ENCODE measurements around the gene ASXL2.

Gene ASXL2

DNA sequence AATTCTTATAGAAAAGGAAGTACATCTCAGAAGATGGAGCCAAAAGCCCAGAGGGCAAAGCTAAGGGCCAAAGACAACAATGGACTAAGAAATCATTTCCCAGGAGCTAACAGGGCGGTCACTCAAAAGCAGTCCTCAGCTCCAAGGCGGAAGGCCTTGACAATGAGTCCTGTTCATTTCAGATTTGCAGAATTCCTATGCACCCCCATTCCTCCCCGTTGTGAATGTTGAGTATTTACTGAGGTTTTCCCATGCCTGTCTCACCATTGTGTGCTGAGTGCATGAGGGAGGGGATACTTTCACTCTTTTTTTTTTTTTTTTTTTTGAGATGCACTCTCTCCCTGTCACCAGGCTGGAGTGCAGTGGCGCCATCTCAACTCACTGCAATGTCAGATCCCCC is 186.1 kb downstream of the ASXL2 start:
- TF ChIP-seq SPI1 (IDR thresholded peaks at IDR 0.05; ENCODE audit: borderline replicate concordance, low read depth), result no peak
- TF ChIP-seq, protein P1, sequence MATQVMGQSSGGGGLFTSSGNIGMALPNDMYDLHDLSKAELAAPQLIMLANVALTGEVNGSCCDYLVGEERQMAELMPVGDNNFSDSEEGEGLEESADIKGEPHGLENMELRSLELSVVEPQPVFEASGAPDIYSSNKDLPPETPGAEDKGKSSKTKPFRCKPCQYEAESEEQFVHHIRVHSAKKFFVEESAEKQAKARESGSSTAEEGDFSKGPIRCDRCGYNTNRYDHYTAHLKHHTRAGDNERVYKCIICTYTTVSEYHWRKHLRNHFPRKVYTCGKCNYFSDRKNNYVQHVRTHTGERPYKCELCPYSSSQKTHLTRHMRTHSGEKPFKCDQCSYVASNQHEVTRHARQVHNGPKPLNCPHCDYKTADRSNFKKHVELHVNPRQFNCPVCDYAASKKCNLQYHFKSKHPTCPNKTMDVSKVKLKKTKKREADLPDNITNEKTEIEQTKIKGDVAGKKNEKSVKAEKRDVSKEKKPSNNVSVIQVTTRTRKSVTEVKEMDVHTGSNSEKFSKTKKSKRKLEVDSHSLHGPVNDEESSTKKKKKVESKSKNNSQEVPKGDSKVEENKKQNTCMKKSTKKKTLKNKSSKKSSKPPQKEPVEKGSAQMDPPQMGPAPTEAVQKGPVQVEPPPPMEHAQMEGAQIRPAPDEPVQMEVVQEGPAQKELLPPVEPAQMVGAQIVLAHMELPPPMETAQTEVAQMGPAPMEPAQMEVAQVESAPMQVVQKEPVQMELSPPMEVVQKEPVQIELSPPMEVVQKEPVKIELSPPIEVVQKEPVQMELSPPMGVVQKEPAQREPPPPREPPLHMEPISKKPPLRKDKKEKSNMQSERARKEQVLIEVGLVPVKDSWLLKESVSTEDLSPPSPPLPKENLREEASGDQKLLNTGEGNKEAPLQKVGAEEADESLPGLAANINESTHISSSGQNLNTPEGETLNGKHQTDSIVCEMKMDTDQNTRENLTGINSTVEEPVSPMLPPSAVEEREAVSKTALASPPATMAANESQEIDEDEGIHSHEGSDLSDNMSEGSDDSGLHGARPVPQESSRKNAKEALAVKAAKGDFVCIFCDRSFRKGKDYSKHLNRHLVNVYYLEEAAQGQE (IDR thresholded peaks at IDR 0.05; ENCODE audit: insufficient replicate concordance, low read depth), result no peak
- no peak for TF ChIP-seq GABPA (IDR thresholded peaks at IDR 0.05; ENCODE audit: low read depth)
- TF ChIP-seq, protein P2, sequence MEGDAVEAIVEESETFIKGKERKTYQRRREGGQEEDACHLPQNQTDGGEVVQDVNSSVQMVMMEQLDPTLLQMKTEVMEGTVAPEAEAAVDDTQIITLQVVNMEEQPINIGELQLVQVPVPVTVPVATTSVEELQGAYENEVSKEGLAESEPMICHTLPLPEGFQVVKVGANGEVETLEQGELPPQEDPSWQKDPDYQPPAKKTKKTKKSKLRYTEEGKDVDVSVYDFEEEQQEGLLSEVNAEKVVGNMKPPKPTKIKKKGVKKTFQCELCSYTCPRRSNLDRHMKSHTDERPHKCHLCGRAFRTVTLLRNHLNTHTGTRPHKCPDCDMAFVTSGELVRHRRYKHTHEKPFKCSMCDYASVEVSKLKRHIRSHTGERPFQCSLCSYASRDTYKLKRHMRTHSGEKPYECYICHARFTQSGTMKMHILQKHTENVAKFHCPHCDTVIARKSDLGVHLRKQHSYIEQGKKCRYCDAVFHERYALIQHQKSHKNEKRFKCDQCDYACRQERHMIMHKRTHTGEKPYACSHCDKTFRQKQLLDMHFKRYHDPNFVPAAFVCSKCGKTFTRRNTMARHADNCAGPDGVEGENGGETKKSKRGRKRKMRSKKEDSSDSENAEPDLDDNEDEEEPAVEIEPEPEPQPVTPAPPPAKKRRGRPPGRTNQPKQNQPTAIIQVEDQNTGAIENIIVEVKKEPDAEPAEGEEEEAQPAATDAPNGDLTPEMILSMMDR (IDR thresholded peaks at IDR 0.05; ENCODE audit: insufficient read depth, low read length), result no peak
- no peak for TF ChIP-seq POLR2AphosphoS5 (IDR thresholded peaks at IDR 0.05; ENCODE audit: low read depth)
- H3K27me3 ChIP-seq (ENCODE audit: insufficient read depth, poor library complexity, severe bottlenecking), result no peaks in the 10 kb centered on the region
- H3K27ac ChIP-seq (replicated peaks), result no peak overlapping the region
- DNase-seq (ENCODE audit: low read depth in 1 of 2, low spot score in 1 of 2), result no peak
- H3K4me3 ChIP-seq (replicated peaks; ENCODE audit: insufficient read depth, low read length), result no peak overlapping the region

GRCh38 chr2:25690058-25690457 is 188.2 kb downstream of the ASXL2 start:
- TF ChIP-seq GABPA (IDR thresholded peaks at IDR 0.05; ENCODE audit: low read depth) (no peak), POLR2AphosphoS5 (IDR thresholded peaks at IDR 0.05; ENCODE audit: low read depth) (no peak), SPI1 (IDR thresholded peaks at IDR 0.05; ENCODE audit: borderline replicate concordance, low read depth) (no peak)
- TF ChIP-seq, protein P2 (IDR thresholded peaks at IDR 0.05; ENCODE audit: insufficient read depth, low read length), result no peak
- TF ChIP-seq, protein P1 (IDR thresholded peaks at IDR 0.05; ENCODE audit: insufficient replicate concordance, low read depth), result no peak
- no peak for DNase-seq (ENCODE audit: low read depth in 1 of 2, low spot score in 1 of 2)

GRCh38 chr2:25688236-25688635 is 190.1 kb downstream of the ASXL2 start:
- Histone ChIP-seq H3K27me3 (ENCODE audit: insufficient read depth, poor library complexity, severe bottlenecking) (no peaks in the 10 kb centered on the region), H3K27ac (replicated peaks) (no peak overlapping the region), H3K4me3 (replicated peaks; ENCODE audit: insufficient read depth, low read length) (no peak overlapping the region)
- no peak for DNase-seq (ENCODE audit: low read depth in 1 of 2, low spot score in 1 of 2)
- TF ChIP-seq, protein P2 (IDR thresholded peaks at IDR 0.05; ENCODE audit: insufficient read depth, low read length), result no peak
- TF ChIP-seq SPI1 (IDR thresholded peaks at IDR 0.05; ENCODE audit: borderline replicate concordance, low read depth) (no peak), GABPA (IDR thresholded peaks at IDR 0.05; ENCODE audit: low read depth) (no peak), POLR2AphosphoS5 (IDR thresholded peaks at IDR 0.05; ENCODE audit: low read depth) (no peak)
- TF ChIP-seq, protein P1 (IDR thresholded peaks at IDR 0.05; ENCODE audit: insufficient replicate concordance, low read depth), result no peak

More at GRCh38 chr2:25690058-25690457, 188.2 kb downstream of the ASXL2 start:
- H3K27ac ChIP-seq (replicated peaks), result no peak overlapping the region
- H3K4me3 ChIP-seq (replicated peaks; ENCODE audit: insufficient read depth, low read length), result no peak overlapping the region
- no peaks in the 10 kb centered on the region for H3K27me3 ChIP-seq (ENCODE audit: insufficient read depth, poor library complexity, severe bottlenecking)
